Bronchial epithelial cell (primary cell): ENCODE results near the gene SH2D1B. TPM values are rescaled to one million over a fixed set of nuclear protein-coding genes. Genes with fewer than 3 reads are reported as not detected.
A peak's percentile ranks its signal among the peaks of the same experiment; 100 is the strongest.

Experiments used
- DNase-seq: peaks from one replicate; pipeline ENCODE4 v3.0.0-alpha.2; 2010; ENCODE audit warnings: low read depth
- FAIRE-seq: peaks from 2 replicates; lab custom pipeline; 2011; peaks lifted over from hg19 to GRCh38; lab: Jason Lieb, UNC
- H3K27me3 ChIP-seq: 2 replicates; pipeline ENCODE4 v1.5.1; 2011; ENCODE audit warnings: low read length; ENCODE audit not compliant: control insufficient read depth, insufficient read depth
- H3K36me3 ChIP-seq: 2 replicates; pipeline ENCODE4 v1.5.1; 2011; ENCODE audit warnings: low read length; ENCODE audit not compliant: control insufficient read depth, insufficient read depth
- H3K4me3 ChIP-seq: 2 replicates; pipeline ENCODE4 v1.5.1; 2011; ENCODE audit warnings: mild to moderate bottlenecking, low read depth, low read length, control low read depth
- CTCF ChIP-seq: IDR thresholded peaks from 2 replicates; pipeline ENCODE4 v1.5.1; 2011; ENCODE audit warnings: mild to moderate bottlenecking, moderate library complexity, low read length, control low read depth, inconsistent platforms; ENCODE audit not compliant: insufficient read depth, severe bottlenecking
- total RNA-seq: library from RNA; depleted of rRNA; stranded (reverse); fragments of >200 nt; gene quantifications from 2 replicates; pipeline ENCODE4 v1.2.1, GENCODE V29; 2014

SH2D1B gene
- total RNA-seq, 1 donor from 2014 or later: not detected

GRCh38 chr1:162360874-162361260, 51.1 kb downstream of the SH2D1B start:
- DNase-seq (no peak), FAIRE-seq (no peak)
- Histone ChIP-seq H3K36me3 (no peaks in the 10 kb centered on the region), H3K4me3 (no peak overlapping the region), H3K27me3 (no peaks in the 10 kb centered on the region)
- TF ChIP-seq CTCF: no peak

- Histone ChIP-seq H3K4me3 (no peak overlapping the region), H3K27me3 (no peaks in the 10 kb centered on the region), H3K36me3 (no peaks in the 10 kb centered on the region)
- TF ChIP-seq CTCF: no peak
- no peak for DNase-seq
- FAIRE-seq: no peak
Observed at GRCh38 chr1:162360237-162360873, 51.6 kb downstream of the SH2D1B start.

GRCh38 chr1:162359523-162360236, 52.3 kb downstream of the SH2D1B start:
- FAIRE-seq: no peak
- H3K4me3 ChIP-seq: no peak overlapping the region
- H3K27me3 ChIP-seq: no peaks in the 10 kb centered on the region
- TF ChIP-seq CTCF: no peak
- no peak for DNase-seq
- H3K36me3 ChIP-seq: no peaks in the 10 kb centered on the region

GRCh38 chr1:162358928-162359327, 53.0 kb downstream of the SH2D1B start:
- TF ChIP-seq CTCF: no peak
- FAIRE-seq (no peak), DNase-seq (no peak)
- H3K36me3 ChIP-seq: no peaks in the 10 kb centered on the region
- H3K27me3 ChIP-seq: no peaks in the 10 kb centered on the region
- H3K4me3 ChIP-seq: no peak overlapping the region

GRCh38 chr1:162357681-162358266, 54.2 kb downstream of the SH2D1B start:
- FAIRE-seq (no peak), DNase-seq (peak; percentile 51)
- H3K4me3 ChIP-seq: no peak overlapping the region
- peak; percentile 68 for TF ChIP-seq CTCF
- no peaks in the 10 kb centered on the region for H3K36me3 ChIP-seq
- no peaks in the 10 kb centered on the region for H3K27me3 ChIP-seq
